T-helper 2 cell treated with Interferon-gamma antibody and Interleukin-4, amounts not matched to agents 5 μg/mL and 100 μg/mL, for 36 hours (primary cell): ENCODE data around the gene TSPAN11.

ENCODE experiments used
- DNase-seq: peaks from one replicate; pipeline ENCODE4 v3.0.0; 2021; ENCODE audit warnings: low spot score
- H3K27ac Mint-ChIP-seq: one replicate; pipeline ENCODE4 v1.8.0; 2021; ENCODE audit warnings: mild to moderate bottlenecking, mixed read lengths
- H3K27me3 Mint-ChIP-seq: one replicate; pipeline ENCODE4 v1.8.0; 2021; ENCODE audit warnings: low read depth, mixed read lengths
- H3K36me3 Mint-ChIP-seq: one replicate; pipeline ENCODE4 v1.8.0; 2021; ENCODE audit warnings: low read depth, mixed read lengths
- H3K4me1 Mint-ChIP-seq: one replicate; pipeline ENCODE4 v1.8.0; 2021; ENCODE audit warnings: low read depth, mixed read lengths
- H3K4me3 Mint-ChIP-seq: one replicate; pipeline ENCODE4 v1.8.0; 2022; ENCODE audit warnings: mild to moderate bottlenecking, moderate library complexity, mixed read lengths
- H3K9me3 Mint-ChIP-seq: one replicate; pipeline ENCODE4 v1.8.0; 2021; ENCODE audit warnings: mixed read lengths

The TSPAN11 gene

GRCh38 chr12:30928356-30929244, 2.1 kb downstream of the TSPAN11 start:
- no peaks in the 10 kb centered on the region for H3K36me3 Mint-ChIP-seq
- H3K4me1 Mint-ChIP-seq, result no peaks in the 10 kb centered on the region
- H3K4me3 Mint-ChIP-seq, result no peak overlapping the region
- DNase-seq, result no peak
- no peak overlapping the region for H3K27ac Mint-ChIP-seq
- H3K27me3 Mint-ChIP-seq, result peaks cover 53% of the 10 kb centered on the region
- H3K9me3 Mint-ChIP-seq, result no peaks in the 10 kb centered on the region

GRCh38 chr12:30930238-30930637, 3.7 kb downstream of the TSPAN11 start:
- H3K4me3 Mint-ChIP-seq, result no peak overlapping the region
- H3K27ac Mint-ChIP-seq, result no peak overlapping the region
- no peak for DNase-seq

GRCh38 chr12:30930641-30931040, 4.1 kb downstream of the TSPAN11 start:
- Mint-ChIP-seq H3K27me3 (peaks cover 37% of the 10 kb centered on the region), H3K27ac (no peak overlapping the region), H3K36me3 (no peaks in the 10 kb centered on the region), H3K4me3 (no peak overlapping the region), H3K4me1 (no peaks in the 10 kb centered on the region), H3K9me3 (no peaks in the 10 kb centered on the region)
- DNase-seq, result no peak

More at GRCh38 chr12:30930238-30930637, 3.7 kb downstream of the TSPAN11 start:
- H3K9me3 Mint-ChIP-seq, result no peaks in the 10 kb centered on the region
- peaks cover 41% of the 10 kb centered on the region for H3K27me3 Mint-ChIP-seq
- no peaks in the 10 kb centered on the region for H3K4me1 Mint-ChIP-seq
- no peaks in the 10 kb centered on the region for H3K36me3 Mint-ChIP-seq

GRCh38 chr12:30932881-30933280, 6.3 kb downstream of the TSPAN11 start:
- H3K9me3 Mint-ChIP-seq, result no peaks in the 10 kb centered on the region
- no peaks in the 10 kb centered on the region for H3K36me3 Mint-ChIP-seq
- no peak overlapping the region for H3K4me3 Mint-ChIP-seq
- H3K27me3 Mint-ChIP-seq, result peaks cover 24% of the 10 kb centered on the region
- DNase-seq, result no peak
- H3K4me1 Mint-ChIP-seq, result no peaks in the 10 kb centered on the region
- H3K27ac Mint-ChIP-seq, result no peak overlapping the region

- no peak overlapping the region for H3K4me3 Mint-ChIP-seq
- H3K27me3 Mint-ChIP-seq, result peaks cover 10% of the 10 kb centered on the region
- no peaks in the 10 kb centered on the region for H3K4me1 Mint-ChIP-seq
- H3K9me3 Mint-ChIP-seq, result no peaks in the 10 kb centered on the region
- H3K27ac Mint-ChIP-seq, result no peak overlapping the region
- H3K36me3 Mint-ChIP-seq, result no peaks in the 10 kb centered on the region
- DNase-seq, result no peak
Measured at GRCh38 chr12:30934811-30935210, 8.3 kb downstream of the TSPAN11 start.

- Mint-ChIP-seq H3K36me3 (no peaks in the 10 kb centered on the region), H3K9me3 (no peaks in the 10 kb centered on the region), H3K27me3 (peaks cover 8% of the 10 kb centered on the region), H3K4me1 (no peaks in the 10 kb centered on the region), H3K27ac (no peak overlapping the region), H3K4me3 (no peak overlapping the region)
- no peak for DNase-seq
Measured at GRCh38 chr12:30936036-30936435, 9.5 kb downstream of the TSPAN11 start.

- peaks cover 7% of the 10 kb centered on the region for H3K27me3 Mint-ChIP-seq
- no peak overlapping the region for H3K27ac Mint-ChIP-seq
- H3K9me3 Mint-ChIP-seq, result no peaks in the 10 kb centered on the region
- no peaks in the 10 kb centered on the region for H3K36me3 Mint-ChIP-seq
- no peak overlapping the region for H3K4me3 Mint-ChIP-seq
- no peaks in the 10 kb centered on the region for H3K4me1 Mint-ChIP-seq
- DNase-seq, result no peak
Measured at GRCh38 chr12:30939234-30939633, 12.7 kb downstream of the TSPAN11 start.

GRCh38 chr12:30942486-30942885, 15.9 kb downstream of the TSPAN11 start:
- no peaks in the 10 kb centered on the region for H3K36me3 Mint-ChIP-seq
- no peak overlapping the region for H3K4me3 Mint-ChIP-seq
- peaks cover 7% of the 10 kb centered on the region for H3K27me3 Mint-ChIP-seq
- no peaks in the 10 kb centered on the region for H3K9me3 Mint-ChIP-seq
- no peak for DNase-seq
- no peaks in the 10 kb centered on the region for H3K4me1 Mint-ChIP-seq
- H3K27ac Mint-ChIP-seq, result no peak overlapping the region

GRCh38 chr12:30942936-30943335, 16.4 kb downstream of the TSPAN11 start:
- Mint-ChIP-seq H3K4me3 (no peak overlapping the region), H3K27me3 (peaks cover 3% of the 10 kb centered on the region), H3K9me3 (no peaks in the 10 kb centered on the region), H3K27ac (no peak overlapping the region), H3K36me3 (no peaks in the 10 kb centered on the region), H3K4me1 (no peaks in the 10 kb centered on the region)
- DNase-seq, result no peak

GRCh38 chr12:30945443-30946164, 19.1 kb downstream of the TSPAN11 start:
- Mint-ChIP-seq H3K27me3 (peaks cover 3% of the 10 kb centered on the region), H3K4me1 (no peaks in the 10 kb centered on the region), H3K9me3 (no peaks in the 10 kb centered on the region), H3K36me3 (no peaks in the 10 kb centered on the region), H3K27ac (no peak overlapping the region), H3K4me3 (no peak overlapping the region)
- DNase-seq, result no peak

- no peak overlapping the region for H3K27ac Mint-ChIP-seq
- H3K27me3 Mint-ChIP-seq, result peaks cover 6% of the 10 kb centered on the region
- DNase-seq, result no peak
- H3K4me1 Mint-ChIP-seq, result peaks cover 9% of the 10 kb centered on the region
- no peak overlapping the region for H3K4me3 Mint-ChIP-seq
- no peaks in the 10 kb centered on the region for H3K9me3 Mint-ChIP-seq
- H3K36me3 Mint-ChIP-seq, result no peaks in the 10 kb centered on the region
Measured at GRCh38 chr12:30952015-30952414, 25.5 kb downstream of the TSPAN11 start.

GRCh38 chr12:30953257-30953656, 26.7 kb downstream of the TSPAN11 start:
- no peak overlapping the region for H3K27ac Mint-ChIP-seq
- H3K4me3 Mint-ChIP-seq, result no peak overlapping the region
- DNase-seq, result no peak
- no peaks in the 10 kb centered on the region for H3K9me3 Mint-ChIP-seq
- peaks cover 9% of the 10 kb centered on the region for H3K4me1 Mint-ChIP-seq
- peaks cover 6% of the 10 kb centered on the region for H3K27me3 Mint-ChIP-seq
- H3K36me3 Mint-ChIP-seq, result no peaks in the 10 kb centered on the region

- Mint-ChIP-seq H3K4me3 (no peak overlapping the region), H3K9me3 (no peaks in the 10 kb centered on the region), H3K4me1 (peaks cover 9% of the 10 kb centered on the region), H3K27me3 (peaks cover 6% of the 10 kb centered on the region), H3K27ac (no peak overlapping the region), H3K36me3 (no peaks in the 10 kb centered on the region)
- peak; percentile 4 for DNase-seq
Measured at GRCh38 chr12:30953951-30954751, 27.6 kb downstream of the TSPAN11 start.

GRCh38 chr12:30955214-30955613, 28.7 kb downstream of the TSPAN11 start:
- Mint-ChIP-seq H3K4me1 (peaks cover 9% of the 10 kb centered on the region), H3K36me3 (no peaks in the 10 kb centered on the region), H3K27ac (no peak overlapping the region), H3K9me3 (no peaks in the 10 kb centered on the region), H3K4me3 (no peak overlapping the region), H3K27me3 (peaks cover 6% of the 10 kb centered on the region)
- DNase-seq, result no peak
